Measurements from ENCODE around the gene NOP9.

GRCh38 chr14:24338843-24339242, 39.2 kb downstream of the NOP9 start:
- no peak for TF ChIP-seq TAF1 (IDR thresholded peaks at IDR 0.05; ENCODE audit: low read depth, low read length)
- no peak for TF ChIP-seq POLR2AphosphoS5 (IDR thresholded peaks at IDR 0.05; ENCODE audit: low read depth, low read length)

Measured in GM12891 (cell line).